Esophagus muscularis mucosa (tissue), 4 donors: Measurements from ENCODE around the gene NOD1. TPM values are rescaled to one million over a fixed set of nuclear protein-coding genes. Genes with fewer than 3 reads are reported as not detected.
A peak's percentile ranks its signal among the peaks of the same experiment; 100 is the strongest.

Experiments used
- DNase-seq: peaks from one replicate; pipeline ENCODE4 v3.0.0-alpha.2; 2017; ENCODE audit errors: extremely low spot score
- H3K27ac ChIP-seq, 4 donors: fragments of 200-600 bp; sonication (generic); replicated peaks in 1 of 4; 1 replicate in 3 of 4; 2 replicates in 1 of 4; pipeline ENCODE4 v1.5.1; 2016 to 2019; ENCODE audit warnings: mild to moderate bottlenecking in 1 of 4
- H3K27me3 ChIP-seq, 4 donors: fragments of 200-600 bp; sonication (generic); one replicate each; pipeline versions ENCODE4 v1.5.1 to v1.6.0; 2016 to 2019
- H3K36me3 ChIP-seq, 4 donors: fragments of 200-600 bp; sonication (generic); one replicate each; pipeline ENCODE4 v1.5.1; 2016 to 2019
- H3K4me1 ChIP-seq, 4 donors: fragments of 200-600 bp; sonication (generic); one replicate each; pipeline ENCODE4 v1.5.1; 2016 to 2019
- H3K4me3 ChIP-seq, 4 donors: fragments of 200-600 bp; sonication (generic); 1 replicate in 2 of 4; 2 replicates in 2 of 4; pipeline ENCODE4 v1.5.1; 2016 to 2019; ENCODE audit warnings: mild to moderate bottlenecking in 4 of 4, moderate library complexity in 1 of 4
- H3K9me3 ChIP-seq, 4 donors: fragments of 200-600 bp; sonication (generic); 1 replicate in 3 of 4; 2 replicates in 1 of 4; pipeline ENCODE4 v1.5.1; 2016 to 2019
- CTCF ChIP-seq, 3 experiments: fragments of 200-600 bp in 2 of 3; fragments of 450-650 bp in 1 of 3; sonication (generic) in 2 of 3; IDR thresholded peaks; one replicate each; pipeline ENCODE4 v1.5.1; 2017 to 2019; ENCODE audit warnings: antibody characterized with exemption in 3 of 3, mild to moderate bottlenecking in 2 of 3, moderate library complexity in 1 of 3
- EP300 ChIP-seq: sonication (generic); formaldehyde crosslinking; IDR thresholded peaks from one replicate; pipeline ENCODE4 v1.6.1; 2017; ENCODE audit warnings: antibody characterized with exemption
- POLR2A ChIP-seq: fragments of 450-650 bp; IDR thresholded peaks from one replicate; pipeline ENCODE4 v1.6.1; 2017; ENCODE audit warnings: antibody characterized with exemption, moderate library complexity, mild to moderate bottlenecking, low read depth
- POLR2AphosphoS5 ChIP-seq, 2 donors: sonication (generic); formaldehyde crosslinking; IDR thresholded peaks; one replicate each; pipeline ENCODE4 v1.6.1; 2017; ENCODE audit warnings: antibody characterized with exemption in 2 of 2
- WGBS: methylation state at CpG from one replicate; pipeline ENCODE4 v1.1.5; 2018; 5-methylcytosine and 5-hydroxymethylcytosine counted together
- intact Hi-C: fragments of 100-400 bp; cut with DNase I; formaldehyde crosslinking; loops from one replicate; pipeline ENCODE4 v1.15.1; 2023
- total RNA-seq, 4 donors: library from RNA; depleted of rRNA; stranded (reverse); fragments of >200 nt; gene quantifications; one replicate each; pipeline versions ENCODE4 v1.1.0 to v1.2.1, GENCODE V29; 2016

The NOD1 gene
- total RNA-seq, 4 donors from 2014 or later: 11.6 to 22.0 (median 13.0) TPM

- no peak overlapping the region for H3K4me3 ChIP-seq
- peaks cover 0 to 5% (median 0%) of the 10 kb centered on the region in 4 donors for H3K36me3 ChIP-seq
- H3K9me3 ChIP-seq: no peaks in the 10 kb centered on the region
- WGBS: 96% methylated on average over 1 of the region's 1 CpG
- TF ChIP-seq EP300: no peak
- no peak for TF ChIP-seq POLR2AphosphoS5 (IDR thresholded peaks at IDR 0.05)
- no peak for DNase-seq
- H3K27ac ChIP-seq: peak overlapping the region; percentile 84 to 87 (median 85)
- H3K4me1 ChIP-seq: peaks cover 90 to 93% (median 92%) of the 10 kb centered on the region in 4 donors
- intact Hi-C loops: loop anchor here (10.0 kb wide), 1 partner anchor 189 kb away; the partner anchor contains the start of gene ZNRF2
- no peaks in the 10 kb centered on the region for H3K27me3 ChIP-seq
Observed at GRCh38 chr7:30473903-30474302, 4.7 kb downstream of the NOD1 start.

- H3K27ac ChIP-seq: peak overlapping the region; percentile 84 to 87 (median 85)
- peaks cover 96 to 100% (median 98%) of the 10 kb centered on the region in 4 donors for H3K4me1 ChIP-seq
- peak; percentile 79 for DNase-seq
- 67% methylated on average over 4 of the region's 4 CpGs for WGBS
- no peak overlapping the region for H3K4me3 ChIP-seq
- TF ChIP-seq CTCF (IDR thresholded peaks at IDR 0.05): no peak
- no peak for TF ChIP-seq POLR2AphosphoS5 (IDR thresholded peaks at IDR 0.05)
- no peak for TF ChIP-seq POLR2A
- no peaks in the 10 kb centered on the region for H3K9me3 ChIP-seq
- intact Hi-C loops: loop anchor here (10.0 kb wide), 1 partner anchor 188 kb away; the partner anchor contains the start of gene ZNRF2
- peaks cover 0 to 5% (median 0%) of the 10 kb centered on the region in 4 donors for H3K36me3 ChIP-seq
- no peaks in the 10 kb centered on the region for H3K27me3 ChIP-seq
Observed at GRCh38 chr7:30472784-30473775, 5.5 kb downstream of the NOD1 start.

GRCh38 chr7:30472081-30472783 is 6.4 kb downstream of the NOD1 start:
- H3K36me3 ChIP-seq: peaks cover 0 to 5% (median 0%) of the 10 kb centered on the region in 4 donors
- WGBS: 81% methylated on average over 4 of the region's 4 CpGs
- peak; percentile 55 for DNase-seq
- no peak for TF ChIP-seq EP300
- TF ChIP-seq POLR2AphosphoS5 (IDR thresholded peaks at IDR 0.05): no peak
- TF ChIP-seq CTCF (IDR thresholded peaks at IDR 0.05): no peak
- no peak for TF ChIP-seq POLR2A
- H3K9me3 ChIP-seq: no peaks in the 10 kb centered on the region
- H3K4me1 ChIP-seq: peaks cover 94 to 100% (median 97%) of the 10 kb centered on the region in 4 donors
- no peak overlapping the region for H3K4me3 ChIP-seq
- peak overlapping the region; percentile 84 to 87 (median 85) for H3K27ac ChIP-seq
- intact Hi-C loops: loop anchor here (10.0 kb wide), 1 partner anchor 187 kb away; the partner anchor contains the start of gene ZNRF2
- H3K27me3 ChIP-seq: no peaks in the 10 kb centered on the region

GRCh38 chr7:30471205-30471604 is 7.4 kb downstream of the NOD1 start:
- Histone ChIP-seq H3K4me3 (no peak overlapping the region), H3K4me1 (peaks cover 94 to 100% (median 97%) of the 10 kb centered on the region in 4 donors)

More at GRCh38 chr7:30471205-30471604, 7.4 kb downstream of the NOD1 start:
- peaks cover 0 to 5% (median 0%) of the 10 kb centered on the region in 4 donors for H3K36me3 ChIP-seq
- no peaks in the 10 kb centered on the region for H3K9me3 ChIP-seq
- H3K27ac ChIP-seq: peak overlapping the region; percentile 84 to 87 (median 85)
- DNase-seq: no peak
- intact Hi-C loops: loop anchor here (10.0 kb wide), 1 partner anchor 186 kb away; the partner anchor contains the start of gene ZNRF2
- no peak for TF ChIP-seq POLR2A
- TF ChIP-seq POLR2AphosphoS5 (IDR thresholded peaks at IDR 0.05): no peak
- no peak for TF ChIP-seq CTCF (IDR thresholded peaks at IDR 0.05)
- no peaks in the 10 kb centered on the region for H3K27me3 ChIP-seq
- WGBS: 13% methylated on average over 2 of the region's 2 CpGs
